Kidney glomerular epithelial cell (primary cell): ENCODE results near the gene SIGLEC12.
A peak's percentile ranks its signal among the peaks of the same experiment; 100 is the strongest.
"Not testable (repeated sequence)": the region's sequence is repeated elsewhere in the genome, so short reads cannot be mapped to it uniquely, and the experiment has no call there.

Experiments
- DNase-seq: peaks from one replicate; lab custom pipeline; 2025; lab: John Stamatoyannopoulos, UW

SIGLEC12 gene

GRCh38 chr19:51479531-51480331 lies 21.9 kb downstream of the SIGLEC12 start:
- DNase-seq, result no peak

GRCh38 chr19:51478381-51479234 lies 23.0 kb downstream of the SIGLEC12 start, which contains the start of gene CEACAM18:
TSS of gene CEACAM18 (plus strand) at chr19:51478539.
- no peak for DNase-seq

DNA sequence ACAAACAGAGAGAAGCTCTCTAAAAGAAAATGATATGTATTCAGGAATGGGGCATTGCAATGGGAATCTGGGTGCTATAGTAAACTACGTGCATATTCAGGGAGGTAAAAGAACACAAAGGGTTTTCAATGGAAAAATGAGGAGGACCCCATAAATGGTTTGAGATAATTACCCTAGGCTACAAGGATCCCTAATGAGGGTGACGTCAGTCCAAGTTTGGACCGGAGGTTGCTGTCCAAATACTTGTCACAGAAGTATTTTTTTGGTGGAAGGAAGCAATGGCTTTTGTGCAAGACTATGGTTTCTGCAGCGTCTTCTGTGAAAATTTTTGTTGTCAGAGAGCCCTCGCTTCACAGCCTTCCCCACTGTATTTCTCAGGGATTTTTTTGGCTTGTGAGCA lies 24.3 kb downstream of the SIGLEC12 start:
- no peak for DNase-seq

DNA sequence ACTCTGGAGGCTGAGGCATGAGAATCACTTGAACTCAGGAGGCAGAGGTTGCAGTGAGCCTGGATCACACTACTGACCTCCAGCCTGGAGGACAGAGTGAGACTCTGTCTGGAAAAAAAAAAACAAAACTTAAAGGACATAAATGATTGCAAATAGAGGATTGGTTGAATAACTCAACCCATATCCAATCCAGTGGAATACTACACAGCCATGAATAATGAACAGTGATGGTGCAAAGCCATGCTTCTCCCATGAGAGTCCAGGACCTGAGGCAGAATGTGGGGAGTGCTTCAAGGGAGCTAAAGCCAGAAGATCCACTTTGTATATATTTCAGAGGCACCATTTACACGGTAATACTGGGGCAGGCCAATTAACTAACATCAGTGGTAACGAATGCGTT lies 25.4 kb downstream of the SIGLEC12 start:
- no peak for DNase-seq

GRCh38 chr19:51473009-51473707 lies 28.4 kb downstream of the SIGLEC12 start:
- DNase-seq, result peak; percentile 36

DNA sequence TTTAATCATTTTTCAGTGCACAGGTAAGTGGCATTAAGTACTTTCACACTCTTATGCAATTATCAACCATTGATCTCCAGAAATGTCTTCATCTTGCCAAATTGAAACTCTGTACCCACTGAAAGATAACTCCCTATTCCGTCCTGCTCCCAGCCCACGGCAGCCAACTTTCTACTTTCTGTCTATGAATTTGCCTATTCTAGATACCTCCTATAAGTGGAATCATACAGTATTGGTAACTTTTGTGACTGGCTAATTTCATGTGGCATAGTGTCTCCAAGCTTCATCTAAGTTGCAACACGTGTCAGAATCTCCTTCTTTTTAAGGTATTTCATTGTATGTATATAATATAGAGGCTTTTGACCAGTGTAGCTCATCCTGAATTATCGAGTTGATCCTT lies 29.0 kb downstream of the SIGLEC12 start:
- DNase-seq, result no peak

DNA sequence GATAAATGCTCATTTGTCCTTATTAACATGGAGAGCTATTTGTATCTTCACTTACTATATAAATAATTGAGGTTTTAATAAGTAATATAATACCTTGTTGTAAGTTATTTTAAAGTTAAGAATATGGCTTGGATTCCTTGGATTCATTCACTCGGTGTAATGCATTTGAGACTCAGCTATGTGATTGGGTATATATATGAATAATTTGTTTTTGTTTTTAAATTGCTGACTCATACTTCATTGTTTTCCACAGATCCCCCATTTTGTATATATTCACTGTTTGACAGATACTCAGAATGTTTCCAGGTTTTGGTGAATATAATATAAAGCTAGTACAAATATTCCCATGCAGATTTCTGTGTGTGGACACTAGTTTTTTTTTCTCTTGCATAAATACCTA lies 30.1 kb downstream of the SIGLEC12 start:
- no peak for DNase-seq

DNA sequence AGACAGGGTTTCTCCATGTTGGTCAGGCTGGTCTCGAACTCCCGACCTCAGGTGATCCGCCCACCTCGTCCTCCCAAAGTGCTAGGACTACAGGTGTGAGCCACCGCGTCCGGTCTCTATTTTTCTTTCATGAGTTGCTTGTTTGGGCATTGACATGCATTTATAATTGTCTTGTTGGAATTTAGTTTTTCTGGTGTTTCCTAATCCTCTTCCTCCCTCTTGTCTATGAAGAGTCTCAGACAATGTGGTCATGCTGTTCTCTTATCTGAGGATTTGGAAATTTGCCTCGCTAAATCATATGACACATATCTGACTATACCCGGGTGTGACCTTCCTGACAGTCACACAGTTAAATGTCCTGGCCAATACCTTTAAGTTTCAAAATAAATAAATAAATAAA lies 30.6 kb downstream of the SIGLEC12 start:
- DNase-seq, result no peak

DNA sequence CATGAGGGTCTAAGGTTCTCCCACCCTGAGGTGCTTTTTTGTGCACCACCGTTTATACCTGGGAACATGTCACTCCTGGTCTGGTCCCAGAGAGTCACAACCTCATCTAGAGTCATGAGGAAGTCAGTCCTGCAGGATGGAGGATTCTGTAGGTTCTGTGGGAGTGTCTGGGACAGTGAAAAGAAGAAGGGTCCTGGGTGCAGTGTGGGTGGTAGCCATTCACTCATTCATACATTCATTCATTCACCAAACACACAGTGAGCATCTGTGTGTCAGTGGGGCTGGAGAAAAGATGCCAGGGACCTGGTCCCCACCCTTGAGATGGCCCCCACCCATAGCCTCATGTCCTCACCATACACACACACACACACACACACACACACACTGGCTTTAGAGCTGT lies 32.0 kb downstream of the SIGLEC12 start:
- DNase-seq, result no peak

- DNase-seq, result no peak
Observed at GRCh38 chr19:51469162-51469561, 32.4 kb downstream of the SIGLEC12 start.

GRCh38 chr19:51468545-51468920 lies 33.1 kb downstream of the SIGLEC12 start:
- no peak for DNase-seq

- no peak for DNase-seq
Observed at GRCh38 chr19:51467864-51468544, 33.6 kb downstream of the SIGLEC12 start.

DNA sequence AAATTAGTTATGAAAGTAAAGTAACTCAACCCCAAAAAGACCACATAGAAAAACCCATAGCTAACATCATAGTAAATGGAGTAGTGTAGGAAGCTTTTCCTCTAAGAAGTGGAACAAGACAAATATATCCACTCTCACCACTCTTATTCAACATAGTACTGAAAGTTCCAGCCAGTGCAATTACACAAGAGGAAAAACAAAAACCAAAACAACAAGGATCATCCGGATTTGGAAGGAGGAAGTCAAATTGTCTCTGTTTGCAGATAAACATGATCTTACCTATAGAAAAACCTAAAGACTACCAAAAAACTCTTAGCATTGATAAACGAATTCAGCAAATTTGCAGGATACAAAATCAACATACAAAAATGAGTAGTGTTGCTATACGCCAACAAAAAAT lies 34.9 kb downstream of the SIGLEC12 start:
- no peak for DNase-seq

- DNase-seq, result not testable (repeated sequence)
Observed at GRCh38 chr19:51463976-51464581, 37.5 kb downstream of the SIGLEC12 start.

DNA sequence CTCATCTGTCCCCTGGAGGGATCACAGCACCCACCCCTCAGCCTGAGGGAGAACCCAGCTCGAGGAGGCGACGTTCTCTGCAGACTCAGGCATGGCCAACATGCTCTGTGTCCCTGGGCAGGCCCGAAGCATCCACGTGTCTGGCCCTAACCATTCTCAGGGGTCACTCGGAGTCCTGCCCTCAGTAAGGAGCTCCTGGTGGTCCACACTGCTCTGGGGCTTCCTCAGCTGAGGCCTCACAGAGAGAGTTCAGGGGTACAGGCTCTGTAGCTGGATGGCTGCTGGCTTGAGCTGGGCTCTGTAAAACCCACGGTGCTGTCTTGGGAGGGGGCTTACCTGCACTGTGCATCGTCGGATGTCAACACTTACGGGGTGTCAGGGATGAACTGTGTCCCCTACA lies 38.9 kb downstream of the SIGLEC12 start:
- DNase-seq, result no peak

DNA sequence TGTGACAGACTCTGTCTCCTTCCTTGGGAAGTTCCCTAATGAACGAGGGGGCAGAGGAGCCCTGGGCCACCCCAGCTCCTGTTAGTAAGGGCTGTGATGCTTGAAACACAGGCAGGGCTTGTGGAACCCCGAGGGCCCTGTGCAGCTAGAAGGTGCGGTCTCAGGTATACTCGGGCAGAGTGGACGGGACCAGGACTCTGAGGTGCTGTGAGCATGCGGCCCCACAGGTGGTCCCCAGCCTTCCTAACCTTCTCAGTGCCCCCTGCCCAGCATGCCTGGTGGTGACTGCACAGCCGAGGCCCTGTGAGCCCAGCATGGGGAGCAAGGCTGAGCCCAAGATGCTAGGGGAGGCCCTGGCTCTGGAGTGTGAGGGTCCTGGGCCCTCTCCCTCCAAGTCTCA lies 39.3 kb downstream of the SIGLEC12 start:
- no peak for DNase-seq

- no peak for DNase-seq
Observed at GRCh38 chr19:51461723-51462161, 39.9 kb downstream of the SIGLEC12 start.

DNA sequence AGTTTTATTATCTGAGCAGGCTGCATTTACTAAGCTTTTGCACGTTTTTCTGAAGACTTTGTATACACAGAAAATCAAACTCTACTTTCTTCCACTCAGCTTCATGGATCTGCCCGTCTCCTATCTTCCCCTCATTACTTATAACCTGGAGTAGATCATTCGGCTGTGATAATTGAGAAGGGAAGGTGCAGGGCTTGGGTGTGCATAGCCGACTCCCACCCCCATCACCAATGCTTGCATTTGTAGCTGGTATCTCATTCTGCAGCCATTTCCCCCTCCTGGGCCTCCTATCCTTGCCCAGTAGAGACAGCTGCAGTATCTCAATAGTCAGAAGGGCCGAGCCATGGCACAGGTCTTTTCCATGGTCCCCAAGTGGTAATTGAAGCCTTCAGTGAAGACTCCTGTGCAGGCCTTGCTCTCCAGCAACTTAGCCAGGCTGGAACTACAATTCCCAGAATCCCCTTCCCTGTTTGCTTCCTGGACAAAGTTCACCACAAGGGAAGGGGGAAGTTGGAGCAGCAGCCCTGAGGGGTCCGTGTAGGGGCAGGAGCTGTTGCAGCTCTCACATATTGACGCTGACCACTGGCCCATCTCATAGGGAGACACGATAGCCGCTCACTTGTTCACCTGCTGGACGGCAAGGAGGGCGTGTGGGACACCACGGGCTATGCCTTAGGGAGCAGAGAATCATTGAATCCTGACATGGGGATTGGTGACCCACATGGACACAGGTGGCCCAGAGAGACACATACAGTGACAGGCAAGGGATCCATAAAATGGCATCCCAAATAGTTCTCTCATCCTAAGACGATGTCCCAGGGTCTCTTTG lies 41.2 kb downstream of the SIGLEC12 start:
- DNase-seq, result no peak

GRCh38 chr19:51458899-51459505 lies 42.6 kb downstream of the SIGLEC12 start:
- no peak for DNase-seq

GRCh38 chr19:51458051-51458645 lies 43.5 kb downstream of the SIGLEC12 start, which contains the start of gene SIGLEC8:
TSS of gene SIGLEC8 (minus strand) at chr19:51458454. CDS start at chr19:51458387, 67 bp downstream.
- no peak for DNase-seq
